CD14-positive monocyte (primary cell): ENCODE results near the gene ADAMTS9. TPM values are rescaled to one million over a fixed set of nuclear protein-coding genes. Genes with fewer than 3 reads are reported as not detected.

Experiments
- DNase-seq, 3 donors: peaks; one replicate each; pipeline ENCODE4 v3.0.0-alpha.2; 2011 to 2022
- H2AFZ ChIP-seq: 2 replicates; pipeline ENCODE4 v1.6.0; 2012; ENCODE audit warnings: mild to moderate bottlenecking, low read depth, low read length, inconsistent platforms; ENCODE audit not compliant: insufficient read depth, poor library complexity, severe bottlenecking
- H3K27ac ChIP-seq, 2 donors: 1 replicate in 1 of 2; 2 replicates in 1 of 2; pipeline ENCODE4 v1.5.1; 2012 to 2013; ENCODE audit warnings: low read length in 2 of 2, control low read depth in 1 of 2, inconsistent platforms in 1 of 2, low read depth in 1 of 2, mild to moderate bottlenecking in 1 of 2
- H3K27me3 ChIP-seq, 2 donors: one replicate each; pipeline versions ENCODE4 v1.6.0 to v1.6.1; 2011 to 2013; ENCODE audit warnings: low read length in 2 of 2; ENCODE audit not compliant: control insufficient read depth in 2 of 2, insufficient read depth in 2 of 2
- H3K36me3 ChIP-seq, 2 donors: replicated peaks in 1 of 2; 1 replicate in 1 of 2; 2 replicates in 1 of 2; pipeline versions ENCODE4 v1.5.1 to v1.6.1; 2012 to 2013; ENCODE audit warnings: low read length in 2 of 2, control low read depth in 1 of 2, inconsistent platforms in 1 of 2, mild to moderate bottlenecking in 1 of 2; ENCODE audit not compliant: insufficient read depth in 2 of 2, control insufficient read depth in 1 of 2
- H3K4me1 ChIP-seq, 2 donors: 1 replicate in 1 of 2; 2 replicates in 1 of 2; pipeline versions ENCODE4 v1.5.1 to v1.6.1; 2012 to 2013; ENCODE audit warnings: low read length in 2 of 2, control low read depth in 1 of 2, inconsistent platforms in 1 of 2, mild to moderate bottlenecking in 1 of 2, moderate library complexity in 1 of 2; ENCODE audit not compliant: insufficient read depth in 2 of 2, control insufficient read depth in 1 of 2
- H3K4me2 ChIP-seq: replicated peaks from 2 replicates; pipeline ENCODE3; 2012; ENCODE audit warnings: low read length, moderate library complexity, mild to moderate bottlenecking; ENCODE audit not compliant: poor library complexity, severe bottlenecking; ENCODE audit errors: extremely low read depth
- H3K4me3 ChIP-seq, 3 experiments: fragments of 200-600 bp in 1 of 3; sonication (generic) in 1 of 3; replicated peaks in 1 of 3; 1 replicate in 2 of 3; 2 replicates in 1 of 3; pipeline ENCODE4 v1.5.1; 2011 to 2013; ENCODE audit warnings: low read length in 3 of 3, mild to moderate bottlenecking in 3 of 3, control low read depth in 2 of 3, low read depth in 2 of 3, inconsistent platforms in 1 of 3, moderate library complexity in 1 of 3
- H3K79me2 ChIP-seq: 2 replicates; pipeline ENCODE4 v1.6.0; 2012; ENCODE audit warnings: mild to moderate bottlenecking, control low read depth, inconsistent platforms, low read length, moderate library complexity; ENCODE audit not compliant: insufficient read depth
- H3K9ac ChIP-seq: 2 replicates; pipeline ENCODE4 v1.6.0; 2017; ENCODE audit warnings: low read length, mild to moderate bottlenecking; ENCODE audit not compliant: insufficient read depth, poor library complexity, severe bottlenecking
- H3K9me3 ChIP-seq, 2 donors: replicated peaks in 1 of 2; 1 replicate in 1 of 2; 2 replicates in 1 of 2; pipeline versions ENCODE4 v1.5.1 to v1.6.1; 2012 to 2013; ENCODE audit warnings: low read length in 2 of 2, control low read depth in 1 of 2; ENCODE audit not compliant: control insufficient read depth in 1 of 2, insufficient read depth in 1 of 2
- H4K20me1 ChIP-seq: 2 replicates; pipeline ENCODE4 v1.6.0; 2012; ENCODE audit warnings: mild to moderate bottlenecking, low read length, control low read depth, moderate library complexity; ENCODE audit not compliant: insufficient read depth
- H3K27ac Mint-ChIP-seq, 7 donors: one replicate each; pipeline ENCODE4 v1.8.0; 2020; ENCODE audit warnings: mild to moderate bottlenecking in 7 of 7, mixed read lengths in 7 of 7, moderate library complexity in 6 of 7, inconsistent platforms in 2 of 7
- H3K27me3 Mint-ChIP-seq, 3 donors: one replicate each; pipeline ENCODE4 v1.8.0; 2021 to 2022; ENCODE audit warnings: low read depth in 3 of 3, mild to moderate bottlenecking in 3 of 3, mixed read lengths in 3 of 3, moderate library complexity in 3 of 3, inconsistent platforms in 1 of 3
- H3K36me3 Mint-ChIP-seq, 2 donors: one replicate each; pipeline ENCODE4 v1.8.0; 2020; ENCODE audit warnings: mixed read lengths in 2 of 2, inconsistent platforms in 1 of 2, mild to moderate bottlenecking in 1 of 2
- H3K4me1 Mint-ChIP-seq: one replicate; pipeline ENCODE4 v1.8.0; 2020; ENCODE audit warnings: mild to moderate bottlenecking, mixed read lengths
- H3K4me3 Mint-ChIP-seq, 2 donors: one replicate each; pipeline ENCODE4 v1.8.0; 2020; ENCODE audit warnings: mild to moderate bottlenecking in 2 of 2, mixed read lengths in 2 of 2, moderate library complexity in 1 of 2
- H3K9me3 Mint-ChIP-seq, 7 donors: one replicate each; pipeline ENCODE4 v1.8.0; 2020 to 2022; ENCODE audit warnings: mixed read lengths in 7 of 7, mild to moderate bottlenecking in 6 of 7, moderate library complexity in 6 of 7, inconsistent platforms in 2 of 7
- WGBS: methylation state at CpG from one replicate; pipeline ENCODE4 v1.1.5; 2013; ENCODE audit warnings: missing lambda C conversion rate; ENCODE audit not compliant: insufficient coverage; 5-methylcytosine and 5-hydroxymethylcytosine counted together
- intact Hi-C, 2 donors: fragments of 100-400 bp; cut with micrococcal nuclease; formaldehyde crosslinking; loops; one replicate each; pipeline versions ENCODE4 v1.15.0 to v1.15.1; 2023
- polyA plus RNA-seq, 3 donors: library from polyadenylated mRNA; depleted of rRNA in 1 of 3; unstranded in 2 of 3; stranded (reverse) in 1 of 3; fragments of 300-500 nt in 2 of 3; fragments of >200 nt in 1 of 3; fragmentation: Illumina TruSeq in 2 of 3; gene quantifications; 1 replicate in 2 of 3; 2 replicates in 1 of 3; pipeline ENCODE4 v1.2.3, GENCODE V29; 2012 to 2021
- TF ChIP-seq, protein P1 (sequence below): fragments of 200-600 bp; IDR thresholded peaks from one replicate; pipeline ENCODE4 v1.8.0; 2022; ENCODE audit warnings: antibody characterized with exemption, mild to moderate bottlenecking

Gene ADAMTS9
- polyA plus RNA-seq, 3 donors: not detected

DNA sequence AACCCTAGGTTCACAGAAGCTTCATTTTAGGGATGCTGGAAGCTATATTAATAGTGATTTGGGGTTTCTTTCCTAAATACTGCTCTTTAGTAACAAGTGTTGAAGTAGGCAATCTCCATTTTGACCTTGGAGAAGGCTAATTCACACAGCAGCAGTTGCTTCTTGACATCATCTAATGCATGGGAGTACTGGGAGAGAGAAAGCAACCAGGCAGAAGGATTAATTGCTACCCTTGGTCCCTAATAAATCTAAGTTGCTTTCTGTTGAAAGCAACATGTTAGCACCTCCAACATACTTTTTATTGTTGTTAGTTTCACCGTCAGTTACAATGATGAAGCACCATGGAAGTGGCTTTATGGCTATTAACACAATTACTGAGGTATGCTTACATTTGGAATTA lies 96.2 kb downstream of the ADAMTS9 start:
- Histone ChIP-seq H3K4me2 (no peak overlapping the region), H3K36me3 (no peaks in the 10 kb centered on the region), H3K79me2 (no peaks in the 10 kb centered on the region), H3K9me3 (no peaks in the 10 kb centered on the region), H3K9ac (no peak overlapping the region), H4K20me1 (no peaks in the 10 kb centered on the region), H3K4me1 (no peaks in the 10 kb centered on the region), H3K4me3 (no peak overlapping the region), H3K27me3 (no peaks in the 10 kb centered on the region), H2AFZ (no peak overlapping the region), H3K27ac (no peak overlapping the region)
- H3K27ac Mint-ChIP-seq: no peak overlapping the region
- TF ChIP-seq, protein P1, sequence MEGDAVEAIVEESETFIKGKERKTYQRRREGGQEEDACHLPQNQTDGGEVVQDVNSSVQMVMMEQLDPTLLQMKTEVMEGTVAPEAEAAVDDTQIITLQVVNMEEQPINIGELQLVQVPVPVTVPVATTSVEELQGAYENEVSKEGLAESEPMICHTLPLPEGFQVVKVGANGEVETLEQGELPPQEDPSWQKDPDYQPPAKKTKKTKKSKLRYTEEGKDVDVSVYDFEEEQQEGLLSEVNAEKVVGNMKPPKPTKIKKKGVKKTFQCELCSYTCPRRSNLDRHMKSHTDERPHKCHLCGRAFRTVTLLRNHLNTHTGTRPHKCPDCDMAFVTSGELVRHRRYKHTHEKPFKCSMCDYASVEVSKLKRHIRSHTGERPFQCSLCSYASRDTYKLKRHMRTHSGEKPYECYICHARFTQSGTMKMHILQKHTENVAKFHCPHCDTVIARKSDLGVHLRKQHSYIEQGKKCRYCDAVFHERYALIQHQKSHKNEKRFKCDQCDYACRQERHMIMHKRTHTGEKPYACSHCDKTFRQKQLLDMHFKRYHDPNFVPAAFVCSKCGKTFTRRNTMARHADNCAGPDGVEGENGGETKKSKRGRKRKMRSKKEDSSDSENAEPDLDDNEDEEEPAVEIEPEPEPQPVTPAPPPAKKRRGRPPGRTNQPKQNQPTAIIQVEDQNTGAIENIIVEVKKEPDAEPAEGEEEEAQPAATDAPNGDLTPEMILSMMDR: no peak
- no peaks in the 10 kb centered on the region for H3K36me3 Mint-ChIP-seq
- peaks cover 0 to 4% (median 0%) of the 10 kb centered on the region in 3 donors for H3K27me3 Mint-ChIP-seq
- no peaks in the 10 kb centered on the region for H3K4me1 Mint-ChIP-seq
- WGBS: no CpG with 5 or more reads among the region's 1 CpG
- no peak overlapping the region for H3K4me3 Mint-ChIP-seq
- no peak for DNase-seq
- intact Hi-C loops: no loop called here
- peaks cover 0 to 10% (median 2%) of the 10 kb centered on the region in 7 donors for H3K9me3 Mint-ChIP-seq

DNA sequence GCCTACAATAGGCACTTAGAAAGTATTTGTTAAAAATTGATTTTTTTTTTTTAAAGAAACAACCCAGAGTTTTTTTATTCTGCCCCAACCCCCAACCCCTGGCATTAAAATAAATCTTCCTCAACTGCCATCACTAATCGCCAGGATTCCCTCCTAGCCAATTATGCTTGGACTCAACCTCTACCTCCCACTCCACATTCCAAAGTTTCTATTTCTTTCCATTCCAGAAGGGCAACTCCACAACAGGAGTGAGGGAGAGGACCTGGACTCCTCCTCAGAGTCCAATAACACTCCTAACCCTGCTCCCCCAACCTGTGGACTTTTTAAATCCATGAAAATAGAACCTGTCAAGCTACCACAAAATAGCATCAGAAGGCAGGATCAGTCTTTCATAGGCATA lies 99.4 kb downstream of the ADAMTS9 start:
- WGBS: no CpG with 5 or more reads among the region's 1 CpG
- Histone ChIP-seq H3K4me2 (no peak overlapping the region), H3K4me3 (no peak overlapping the region), H3K4me1 (no peaks in the 10 kb centered on the region), H4K20me1 (no peaks in the 10 kb centered on the region), H3K36me3 (no peaks in the 10 kb centered on the region), H2AFZ (no peak overlapping the region), H3K9ac (no peak overlapping the region), H3K27me3 (no peaks in the 10 kb centered on the region), H3K9me3 (no peaks in the 10 kb centered on the region), H3K27ac (no peak overlapping the region), H3K79me2 (no peaks in the 10 kb centered on the region)
- Mint-ChIP-seq H3K9me3 (peaks cover 0 to 3% (median 0%) of the 10 kb centered on the region in 7 donors), H3K27ac (no peak overlapping the region), H3K4me3 (no peak overlapping the region), H3K36me3 (no peaks in the 10 kb centered on the region), H3K4me1 (no peaks in the 10 kb centered on the region), H3K27me3 (peaks cover 0 to 4% (median 0%) of the 10 kb centered on the region in 3 donors)
- intact Hi-C loops: no loop called here
- TF ChIP-seq, protein P1: no peak
- no peak for DNase-seq
